NCI-H2029 (cell line): ENCODE measurements around the gene TMIGD1.

ENCODE experiments used
- DNase-seq: peaks from one replicate; lab custom pipeline; 2025; lab: John Stamatoyannopoulos, UW

The TMIGD1 gene

DNA sequence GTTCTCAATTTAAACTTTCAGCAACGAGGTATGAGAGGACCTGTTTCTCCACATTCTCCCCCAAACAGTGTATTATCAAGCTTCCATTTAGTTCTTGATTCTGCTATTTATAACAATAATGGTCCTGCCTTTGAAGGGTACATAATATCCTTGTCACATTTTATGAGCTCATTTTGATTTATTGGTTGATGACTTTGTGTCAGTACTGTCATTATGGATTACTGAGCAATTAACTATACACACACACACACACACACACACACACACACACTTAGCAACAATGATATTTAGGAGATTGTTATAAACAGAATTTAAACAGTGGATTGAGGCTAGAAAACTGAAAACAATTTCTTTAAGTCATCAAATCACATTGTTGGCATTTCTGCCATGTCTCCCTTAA, 7.0 kb downstream of the TMIGD1 start:
- no peak for DNase-seq

DNA sequence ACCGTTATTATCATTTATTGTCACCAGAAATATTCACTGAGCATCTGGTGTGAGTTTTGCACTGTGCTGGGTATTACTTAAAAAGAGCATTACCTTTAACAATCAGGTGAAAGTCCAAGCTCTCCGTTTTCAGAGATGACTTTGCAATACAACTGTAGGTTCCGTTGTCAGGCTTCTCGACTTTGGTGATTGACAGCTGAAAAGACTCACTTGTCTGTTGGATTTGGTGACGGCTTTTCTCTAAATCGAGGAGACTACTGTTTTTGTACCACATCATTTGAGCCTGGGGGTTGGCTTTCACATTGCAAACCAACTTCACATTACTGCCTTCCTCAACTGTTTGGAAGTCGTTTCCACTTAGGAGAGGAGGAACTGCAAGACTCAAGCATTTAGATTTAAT, 9.1 kb downstream of the TMIGD1 start:
- DNase-seq, result no peak

DNA sequence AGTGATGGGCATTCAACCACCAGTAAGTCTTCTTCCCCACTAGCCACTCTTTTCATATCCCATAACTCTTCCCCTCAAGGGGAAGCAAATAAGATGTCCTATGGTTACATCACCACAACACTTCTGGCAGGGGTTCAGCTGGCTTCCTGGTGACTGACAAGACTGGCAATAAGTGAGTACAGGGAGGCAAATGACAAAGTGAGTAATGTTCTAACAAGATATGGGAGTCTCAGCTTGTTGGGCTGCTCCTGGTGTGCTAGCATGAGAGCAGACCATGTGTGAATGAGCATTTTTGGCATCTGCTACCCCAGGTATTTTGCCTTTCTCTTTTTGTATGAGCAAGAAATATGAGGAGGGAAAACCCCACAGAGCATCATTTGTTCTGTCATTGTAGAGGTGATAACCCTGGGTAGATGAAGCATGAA, 9.9 kb downstream of the TMIGD1 start:
- peak; percentile 54 for DNase-seq

DNA sequence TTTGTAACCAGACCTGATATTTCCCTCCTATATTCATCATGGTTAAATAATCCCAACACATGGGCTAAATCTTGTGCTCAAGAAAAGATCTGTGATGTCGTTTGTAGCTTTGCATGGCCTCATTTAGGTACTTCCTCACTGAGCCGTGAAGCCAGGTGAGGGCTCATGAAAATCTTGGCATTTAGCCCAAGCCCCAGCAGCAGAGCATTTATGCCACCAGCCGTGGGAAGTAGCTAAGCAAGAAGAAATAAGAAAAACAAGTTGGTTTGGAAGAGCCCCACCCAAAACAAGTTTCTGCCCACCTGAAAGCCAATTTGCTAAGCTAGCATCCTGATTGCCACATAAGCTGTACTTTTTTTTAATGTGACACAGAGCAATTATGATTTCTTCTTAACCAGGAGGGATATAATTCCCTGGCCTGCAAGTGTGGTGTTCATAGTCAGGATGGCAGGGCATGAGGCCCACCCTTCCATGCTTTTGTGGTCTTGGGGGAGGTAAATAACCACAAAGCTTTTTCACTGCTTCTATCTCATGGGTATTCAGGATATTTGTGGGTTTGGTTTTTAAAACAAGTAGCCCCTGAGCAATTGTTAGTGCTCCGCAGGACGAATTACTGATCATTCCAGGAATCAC, 10.5 kb downstream of the TMIGD1 start:
- DNase-seq, result peak; percentile 40

- DNase-seq, result peak; percentile 65
Observed at GRCh38 chr17:30321314-30321713, 12.5 kb downstream of the TMIGD1 start.

DNA sequence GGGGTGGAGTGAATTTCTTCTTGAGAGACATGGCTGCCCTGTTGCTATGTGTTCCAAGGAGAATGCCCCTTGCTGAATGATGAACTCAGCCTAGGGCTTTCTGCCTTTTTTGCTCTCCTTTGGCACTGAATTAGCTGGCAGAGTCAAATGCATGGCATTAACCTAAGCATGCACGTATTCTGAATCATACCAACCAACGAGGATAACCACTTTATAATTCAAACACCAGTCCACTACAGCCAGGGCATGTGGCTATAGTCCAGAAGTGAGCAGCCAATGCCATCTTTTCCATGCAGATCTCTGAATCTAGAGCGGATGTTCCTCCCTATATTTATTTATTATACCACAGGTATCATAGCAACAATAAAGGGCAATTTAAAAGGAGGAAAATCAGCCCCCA, 15.7 kb downstream of the TMIGD1 start:
- DNase-seq, result peak; percentile 74

- no peak for DNase-seq
Observed at GRCh38 chr17:30316736-30317135, 17.1 kb downstream of the TMIGD1 start.

- DNase-seq, result no peak
Observed at GRCh38 chr17:30315106-30315505, 18.8 kb downstream of the TMIGD1 start.

DNA sequence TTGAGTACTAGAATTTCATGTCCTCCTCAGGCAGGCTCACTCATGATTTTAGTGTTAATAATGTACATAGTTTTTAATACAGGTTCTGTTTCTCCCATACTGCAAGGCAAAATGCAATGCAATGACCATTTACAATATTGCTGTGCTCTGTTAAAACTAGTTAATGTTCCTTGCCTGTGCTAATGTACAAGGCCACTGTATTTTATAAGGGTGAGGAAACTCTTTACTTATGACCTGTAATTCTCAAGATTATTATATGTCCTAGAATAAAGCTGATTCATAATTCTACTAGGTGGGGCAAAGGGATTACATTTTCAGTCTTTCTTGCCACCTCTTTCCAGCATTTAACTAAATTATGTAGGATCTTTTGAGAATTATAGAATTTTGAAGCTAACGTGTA, 19.4 kb downstream of the TMIGD1 start:
- DNase-seq, result no peak

GRCh38 chr17:30312226-30312625, 21.6 kb downstream of the TMIGD1 start:
- no peak for DNase-seq

- no peak for DNase-seq
Observed at GRCh38 chr17:30310562-30310961, 23.3 kb downstream of the TMIGD1 start.

GRCh38 chr17:30309591-30309990, 24.3 kb downstream of the TMIGD1 start:
- DNase-seq, result no peak

DNA sequence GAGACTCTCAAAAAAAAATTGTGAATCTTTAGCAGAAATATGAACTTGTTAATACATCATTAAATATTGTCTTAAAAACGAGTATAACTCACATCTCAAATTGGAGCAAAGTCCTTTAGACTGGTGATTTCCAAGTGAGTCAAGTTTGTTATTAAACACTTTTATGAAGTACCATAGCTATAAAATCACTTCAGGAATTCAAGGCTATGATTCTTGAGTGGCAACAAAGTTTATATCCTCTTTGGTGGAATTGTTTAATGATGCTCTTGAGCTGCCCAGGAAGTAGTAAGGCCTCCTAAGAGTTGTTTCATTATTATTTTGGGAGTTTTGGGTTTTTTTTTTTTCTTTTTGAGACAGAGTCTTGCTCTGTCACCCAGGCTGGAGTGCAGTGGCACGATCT, 25.5 kb downstream of the TMIGD1 start:
- DNase-seq, result no peak

- no peak for DNase-seq
Observed at GRCh38 chr17:30304778-30305177, 29.1 kb downstream of the TMIGD1 start.

- DNase-seq, result no peak
Observed at GRCh38 chr17:30302241-30302640, 31.6 kb downstream of the TMIGD1 start.

DNA sequence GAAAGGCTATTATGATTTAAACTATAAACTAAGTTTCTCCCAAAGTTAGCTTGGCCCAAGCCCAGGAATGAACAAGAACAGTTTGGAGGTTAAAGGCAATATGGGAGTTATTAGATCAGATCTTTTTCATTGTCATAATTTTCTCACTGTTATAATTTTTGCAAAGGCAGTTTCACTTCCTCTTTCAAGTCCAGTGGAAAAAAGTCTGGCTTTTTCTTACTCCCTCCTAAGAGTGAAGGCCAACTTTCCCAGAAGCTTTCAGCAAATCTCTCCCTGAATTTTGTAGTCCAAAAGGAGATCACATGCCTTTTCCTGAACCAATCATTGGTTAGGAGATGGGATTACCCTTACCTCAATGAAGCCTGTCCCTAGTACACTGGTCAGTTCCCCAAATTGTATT, 33.0 kb downstream of the TMIGD1 start:
- DNase-seq, result no peak

- no peak for DNase-seq
Observed at GRCh38 chr17:30299000-30299399, 34.9 kb downstream of the TMIGD1 start.

DNA sequence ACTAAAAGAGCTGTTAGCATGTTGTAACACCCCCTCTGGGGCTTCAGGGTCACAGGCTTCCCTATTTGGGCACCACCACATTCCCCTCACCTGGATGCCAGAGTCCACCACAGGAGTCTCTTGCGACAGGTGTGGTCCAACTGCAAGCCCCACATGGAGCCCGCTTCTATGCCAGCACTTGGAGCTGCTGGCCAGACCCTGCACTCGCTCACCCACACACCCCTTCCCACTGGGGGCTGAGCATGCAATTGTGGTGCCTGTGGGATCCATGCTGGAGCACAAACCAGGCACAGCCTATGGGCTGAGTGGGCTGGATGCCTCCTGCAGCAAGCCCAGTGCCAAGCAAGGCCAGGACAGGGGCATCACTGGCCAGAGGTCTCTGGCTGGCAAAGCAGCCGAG, 36.1 kb downstream of the TMIGD1 start:
- no peak for DNase-seq

DNA sequence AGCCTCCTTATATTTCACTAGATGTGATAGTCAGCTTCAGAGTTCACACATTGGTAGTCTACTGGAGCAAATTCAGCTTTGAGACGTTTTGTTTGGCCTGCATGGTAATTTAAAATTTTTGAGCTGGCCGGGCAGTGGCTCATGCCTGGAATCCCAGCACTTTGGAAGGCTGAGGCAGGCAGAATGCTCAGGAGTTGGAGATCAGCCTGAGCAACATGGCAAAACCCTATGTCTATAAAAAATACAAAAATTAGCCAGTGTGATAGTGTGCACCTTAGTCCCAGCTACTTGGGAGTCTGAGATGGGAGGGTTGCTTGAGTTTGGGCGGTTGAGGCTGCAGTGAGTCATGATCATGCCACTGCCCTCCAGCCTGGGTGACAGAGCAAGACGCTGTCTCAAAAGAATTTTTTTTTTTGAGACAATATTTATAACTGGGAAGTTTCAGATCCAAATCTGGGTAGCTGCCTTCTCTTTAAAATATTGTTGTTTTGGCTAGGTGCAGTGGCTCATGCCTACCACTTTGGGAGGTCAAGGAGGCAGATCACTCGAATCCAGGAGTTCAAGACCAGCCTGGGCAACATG, 37.3 kb downstream of the TMIGD1 start:
- DNase-seq, result no peak

- DNase-seq, result no peak
Observed at GRCh38 chr17:30292286-30292858, 41.5 kb downstream of the TMIGD1 start.

GRCh38 chr17:30291543-30292285, 42.1 kb downstream of the TMIGD1 start, which contains the start of gene BLMH:
TSS of gene BLMH (minus strand) at chr17:30291944. CDS start at chr17:30291819, 125 bp downstream.
- DNase-seq, result no peak

GRCh38 chr17:30290696-30291542, 42.9 kb downstream of the TMIGD1 start:
- DNase-seq, result no peak
